T-cell (primary cell): ENCODE measurements around the gene NAPSA. TPM values are rescaled to one million over a fixed set of nuclear protein-coding genes. Genes with fewer than 3 reads are reported as not detected.

Source experiments
- ATAC-seq, 4 experiments: fragments of 200-7000 bp in 3 of 4; fragments of 150-1000 bp in 1 of 4; cut with Tn5 transposase; replicated peaks in 1 of 4; 1 replicate in 3 of 4; 2 replicates in 1 of 4; pipeline ENCODE4 v1.10.0; 2021; ENCODE audit warnings: moderate library complexity in 3 of 4, mild to moderate bottlenecking in 2 of 4, moderate number of reproducible peaks in 1 of 4
- CTCF ChIA-PET, 2 donors: fragments of 300-600 bp; sonication (Branson Sonifier 250); formaldehyde crosslinking; loops; one replicate each; lab custom pipeline; 2022; ENCODE audit warnings: antibody characterized with exemption in 2 of 2; lab: Charles Lee
- POLR2A ChIA-PET, 2 donors: fragments of 300-600 bp; sonication (Branson Sonifier 250); formaldehyde crosslinking; loops; one replicate each; lab custom pipeline; 2022; ENCODE audit warnings: antibody characterized with exemption in 2 of 2; lab: Charles Lee
- DNase-seq, 35 experiments: peaks; one replicate each; pipeline versions ENCODE4 v3.0.0 to v3.0.0-alpha.2; 2013 to 2023
- H3K27ac ChIP-seq: one replicate; pipeline ENCODE4 v1.5.1; 2013; ENCODE audit warnings: low read length
- H3K27me3 ChIP-seq, 2 experiments: replicated peaks in 1 of 2; 1 replicate in 1 of 2; 2 replicates in 1 of 2; pipeline versions ENCODE4 v1.6.1 to v1.7.0; 2013; ENCODE audit warnings: low read length in 1 of 2, mixed read lengths in 1 of 2; ENCODE audit not compliant: control insufficient read depth in 2 of 2, insufficient read depth in 2 of 2; ENCODE audit errors: extremely low read depth in 1 of 2
- H3K36me3 ChIP-seq, 2 donors: 1 replicate in 1 of 2; 2 replicates in 1 of 2; pipeline versions ENCODE4 v1.6.1 to v1.7.0; 2013; ENCODE audit warnings: low read length in 1 of 2; ENCODE audit not compliant: control insufficient read depth in 2 of 2, insufficient read depth in 1 of 2; ENCODE audit errors: extremely low read depth in 1 of 2
- H3K4me1 ChIP-seq, 2 experiments: 1 replicate in 1 of 2; 2 replicates in 1 of 2; pipeline versions ENCODE4 v1.6.1 to v1.7.0; 2013; ENCODE audit warnings: low read length in 2 of 2, mixed read lengths in 1 of 2; ENCODE audit not compliant: insufficient read depth in 2 of 2, control insufficient read depth in 1 of 2; ENCODE audit errors: extremely low read depth in 1 of 2
- H3K4me3 ChIP-seq, 2 donors: 1 replicate in 1 of 2; 2 replicates in 1 of 2; pipeline versions ENCODE4 v1.5.1 to v1.7.0; 2013; ENCODE audit warnings: mild to moderate bottlenecking in 2 of 2, low read length in 1 of 2, moderate library complexity in 1 of 2; ENCODE audit not compliant: control insufficient read depth in 1 of 2; ENCODE audit errors: extremely low read depth in 1 of 2
- H3K9me3 ChIP-seq: 2 replicates; pipeline ENCODE4 v1.7.0; 2013
- H3K27ac Mint-ChIP-seq, 2 donors: one replicate each; pipeline ENCODE4 v1.8.0; 2020 to 2021; ENCODE audit warnings: mild to moderate bottlenecking in 2 of 2, mixed read lengths in 2 of 2
- H3K27me3 Mint-ChIP-seq, 2 donors: one replicate each; pipeline ENCODE4 v1.8.0; 2021 to 2022; ENCODE audit warnings: mixed read lengths in 2 of 2
- H3K36me3 Mint-ChIP-seq: one replicate; pipeline ENCODE4 v1.8.0; 2021; ENCODE audit warnings: mixed read lengths
- H3K4me1 Mint-ChIP-seq, 3 donors: one replicate each; pipeline ENCODE4 v1.8.0; 2020 to 2022; ENCODE audit warnings: mixed read lengths in 3 of 3, mild to moderate bottlenecking in 1 of 3
- H3K4me3 Mint-ChIP-seq, 3 donors: one replicate each; pipeline ENCODE4 v1.8.0; 2020 to 2022; ENCODE audit warnings: mild to moderate bottlenecking in 3 of 3, mixed read lengths in 3 of 3, moderate library complexity in 3 of 3
- H3K9me3 Mint-ChIP-seq, 3 donors: one replicate each; pipeline ENCODE4 v1.8.0; 2020 to 2022; ENCODE audit warnings: mixed read lengths in 3 of 3
- WGBS: methylation state at CpG from one replicate; pipeline ENCODE4 v1.1.5; 2013; ENCODE audit warnings: missing lambda C conversion rate; ENCODE audit not compliant: insufficient coverage; 5-methylcytosine and 5-hydroxymethylcytosine counted together
- total RNA-seq, 35 experiments: library from RNA in 6 of 35; stranded (reverse) in 6 of 35; fragments of 120-200 nt in 1 of 35; gene quantifications; one replicate each; pipeline versions ENCODE4 v1.2.1 to v1.2.4 and lab custom pipeline; 2013 to 2026

NAPSA gene
- total RNA-seq: 1 to 10 TPM; 2.6 to 7.1 (median 3.0) TPM
- total RNA-seq (2013): 1.8 TPM
- 0.06 to 11.8 (median 1.0) reads per million in 29 experiments for total RNA-seq (lab: John Stamatoyannopoulos, UW)

- CTCF ChIA-PET: interaction anchor here (0.6 to 1.8 kb wide), 4 partner anchors 8 to 752 kb away, joined by 3 to 10 read pairs (median 4); no protein-coding TSS in a partner anchor
- DNase-seq: no peak
- POLR2A ChIA-PET: interaction anchor here in 1 of 2 donors (0.6 kb wide), 1 partner anchor 353 kb away, joined by 3 read pairs; no protein-coding TSS in a partner anchor
- Histone ChIP-seq H3K27ac (peak within 1 kb of the TSS; percentile 47), H3K4me3 (no peak within 1 kb of the TSS), H3K9me3 (no peaks in the 10 kb centered on the region), H3K36me3 (no peaks in the 10 kb centered on the region), H3K27me3 (no peaks in the 10 kb centered on the region), H3K4me1 (peaks cover 13 to 57% of the 10 kb centered on the region in 2 experiments)
- H3K27me3 Mint-ChIP-seq: no peaks in the 10 kb centered on the region
- ATAC-seq: no peak
- no peaks in the 10 kb centered on the region for H3K36me3 Mint-ChIP-seq
- H3K27ac Mint-ChIP-seq: peak within 1 kb of the TSS; percentile 78 to 87
- peak within 1 kb of the TSS; percentile 10 to 61 (median 31) for H3K4me3 Mint-ChIP-seq
- peaks cover 53 to 62% (median 61%) of the 10 kb centered on the region in 3 donors for H3K4me1 Mint-ChIP-seq
- WGBS: 60% methylated on average over 5 of the region's 11 CpGs
- H3K9me3 Mint-ChIP-seq: no peaks in the 10 kb centered on the region
These were observed at the start of gene NAPSA for GRCh38 chr19:50365434-50366306. Gene NAPSA, minus strand, starts transcription at chr19:50365639. Its CDS starts 18 bp downstream, at chr19:50365621.

- no peak overlapping the region for H3K27ac ChIP-seq
- WGBS: 98% methylated on average over 21 of the region's 21 CpGs
These were observed 48.1 kb upstream of the NAPSA start for GRCh38 chr19:50413531-50413930.

GRCh38 chr19:50413096-50413495, 47.7 kb upstream of the NAPSA start:
- Histone ChIP-seq H3K9me3 (no peaks in the 10 kb centered on the region), H3K4me3 (no peak overlapping the region), H3K4me1 (peaks cover 0 to 8% of the 10 kb centered on the region in 2 experiments), H3K27ac (no peak overlapping the region), H3K27me3 (peaks cover 0 to 5% of the 10 kb centered on the region in 2 experiments), H3K36me3 (peaks cover 9 to 12% of the 10 kb centered on the region in 2 donors)
- 95% methylated on average over 10 of the region's 13 CpGs for WGBS
- POLR2A ChIA-PET: no interaction called here
- CTCF ChIA-PET: no interaction called here
- Mint-ChIP-seq H3K27me3 (no peaks in the 10 kb centered on the region), H3K27ac (no peak overlapping the region), H3K36me3 (peaks cover 9% of the 10 kb centered on the region), H3K9me3 (no peaks in the 10 kb centered on the region), H3K4me1 (no peaks in the 10 kb centered on the region), H3K4me3 (no peak overlapping the region)
- ATAC-seq (no peak), DNase-seq (no peak)

More at GRCh38 chr19:50413531-50413930, 48.1 kb upstream of the NAPSA start:
- no peak for DNase-seq
- no peak overlapping the region for H3K4me3 ChIP-seq
- ATAC-seq: no peak
- POLR2A ChIA-PET: no interaction called here
- no peaks in the 10 kb centered on the region for H3K9me3 ChIP-seq
- Mint-ChIP-seq H3K27ac (no peak overlapping the region), H3K4me1 (no peaks in the 10 kb centered on the region), H3K27me3 (peaks cover 0 to 2% of the 10 kb centered on the region in 2 donors), H3K36me3 (peaks cover 8% of the 10 kb centered on the region), H3K4me3 (no peak overlapping the region), H3K9me3 (no peaks in the 10 kb centered on the region)
- H3K36me3 ChIP-seq: peaks cover 9 to 11% of the 10 kb centered on the region in 2 donors
- H3K4me1 ChIP-seq: peaks cover 0 to 8% of the 10 kb centered on the region in 2 experiments
- H3K27me3 ChIP-seq: peaks cover 0 to 9% of the 10 kb centered on the region in 2 experiments
- CTCF ChIA-PET: no interaction called here

- ATAC-seq: no peak
- Mint-ChIP-seq H3K4me1 (no peaks in the 10 kb centered on the region), H3K36me3 (peaks cover 9% of the 10 kb centered on the region), H3K27me3 (no peaks in the 10 kb centered on the region), H3K9me3 (no peaks in the 10 kb centered on the region), H3K27ac (no peak overlapping the region), H3K4me3 (no peak overlapping the region)
- H3K9me3 ChIP-seq: no peaks in the 10 kb centered on the region
- no peak overlapping the region for H3K27ac ChIP-seq
- no peaks in the 10 kb centered on the region for H3K27me3 ChIP-seq
- WGBS: no CpG with 5 or more reads among the region's 2 CpGs
- H3K4me3 ChIP-seq: no peak overlapping the region
- CTCF ChIA-PET: interaction anchor here in 1 of 2 donors (1.1 kb wide), 1 partner anchor 55 kb away, joined by 3 read pairs; no protein-coding TSS in a partner anchor
- H3K36me3 ChIP-seq: peaks cover 9 to 12% of the 10 kb centered on the region in 2 donors
- no peak for DNase-seq
- H3K4me1 ChIP-seq: peaks cover 0 to 8% of the 10 kb centered on the region in 2 experiments
- POLR2A ChIA-PET: interaction anchor here in 1 of 2 donors (0.6 kb wide), 1 partner anchor 81 kb away, joined by 3 read pairs; no protein-coding TSS in a partner anchor
These were observed 47.0 kb upstream of the NAPSA start for GRCh38 chr19:50412419-50412818.

GRCh38 chr19:50410109-50410508, 44.7 kb upstream of the NAPSA start:
- Mint-ChIP-seq H3K4me1 (no peaks in the 10 kb centered on the region), H3K27me3 (no peaks in the 10 kb centered on the region), H3K4me3 (no peak overlapping the region), H3K9me3 (no peaks in the 10 kb centered on the region), H3K36me3 (peaks cover 12% of the 10 kb centered on the region), H3K27ac (peak overlapping the region in 1 of 2 donors; percentile 36)
- H3K36me3 ChIP-seq: peaks cover 15 to 18% of the 10 kb centered on the region in 2 donors
- DNase-seq: no peak
- peaks cover 0 to 7% of the 10 kb centered on the region in 2 experiments for H3K4me1 ChIP-seq
- no peak overlapping the region for H3K27ac ChIP-seq
- no peak overlapping the region for H3K4me3 ChIP-seq
- H3K27me3 ChIP-seq: no peaks in the 10 kb centered on the region
- no peaks in the 10 kb centered on the region for H3K9me3 ChIP-seq
- ChIA-PET POLR2A (no interaction called here), CTCF (no interaction called here)
- 90% methylated on average over 8 of the region's 10 CpGs for WGBS
- no peak for ATAC-seq

- no peaks in the 10 kb centered on the region for H3K9me3 Mint-ChIP-seq
- Histone ChIP-seq H3K4me3 (no peak overlapping the region), H3K27ac (no peak overlapping the region), H3K36me3 (peaks cover 15 to 19% of the 10 kb centered on the region in 2 donors), H3K9me3 (no peaks in the 10 kb centered on the region), H3K4me1 (no peaks in the 10 kb centered on the region), H3K27me3 (no peaks in the 10 kb centered on the region)
- CTCF ChIA-PET: no interaction called here
- POLR2A ChIA-PET: no interaction called here
- ATAC-seq (no peak), DNase-seq (no peak)
- H3K4me3 Mint-ChIP-seq: no peak overlapping the region
- H3K27me3 Mint-ChIP-seq: no peaks in the 10 kb centered on the region
- no peaks in the 10 kb centered on the region for H3K4me1 Mint-ChIP-seq
- WGBS: 97% methylated on average over 17 of the region's 17 CpGs
- no peak overlapping the region for H3K27ac Mint-ChIP-seq
- peaks cover 12% of the 10 kb centered on the region for H3K36me3 Mint-ChIP-seq
These were observed 43.9 kb upstream of the NAPSA start for GRCh38 chr19:50409347-50409746.
